Left lung (tissue), 10 donors: ENCODE measurements around the gene USB1. TPM values are rescaled to one million over a fixed set of nuclear protein-coding genes. Genes with fewer than 3 reads are reported as not detected.

Experiments
- ATAC-seq: fragments of 200-7000 bp; cut with Tn5 transposase; one replicate; pipeline ENCODE4 v1.9.1; 2020; ENCODE audit warnings: moderate library complexity
- DNase-seq, 4 donors: peaks; one replicate each; pipeline ENCODE4 v3.0.0-alpha.2; 2013 to 2020
- H3K27ac ChIP-seq, 2 donors: fragments of 200-600 bp; sonication (generic) in 1 of 2; one replicate each; pipeline versions ENCODE4 v1.5.0 to v1.8.0; 2020 to 2021
- H3K27me3 ChIP-seq, 2 donors: fragments of 200-600 bp; sonication (generic) in 1 of 2; one replicate each; pipeline versions ENCODE4 v1.5.0 to v1.8.0; 2020 to 2021
- H3K36me3 ChIP-seq, 2 donors: fragments of 200-600 bp; sonication (generic) in 1 of 2; one replicate each; pipeline versions ENCODE4 v1.5.0 to v1.8.0; 2020 to 2021
- H3K4me1 ChIP-seq, 2 donors: fragments of 200-600 bp; one replicate each; pipeline ENCODE4 v1.8.0; 2021
- H3K4me3 ChIP-seq, 2 donors: fragments of 200-600 bp; sonication (generic) in 1 of 2; one replicate each; pipeline versions ENCODE4 v1.5.0 to v1.8.0; 2020 to 2021; ENCODE audit warnings: mild to moderate bottlenecking in 1 of 2
- H3K9me3 ChIP-seq, 2 donors: fragments of 200-600 bp; sonication (generic) in 1 of 2; one replicate each; pipeline versions ENCODE4 v1.5.0 to v1.8.0; 2020 to 2021
- intact Hi-C, 2 donors: fragments of 100-400 bp; cut with DNase I; formaldehyde crosslinking; loops; one replicate each; pipeline versions ENCODE4 v1.11.2 to v1.14.2; 2022
- polyA plus RNA-seq, 6 donors: library from polyadenylated mRNA; unstranded; fragments of 120-200 nt; gene quantifications; one replicate each; pipeline ENCODE4 v1.2.1, GENCODE V29; 2013; ENCODE audit not compliant: insufficient read length in 6 of 6
- total RNA-seq, 2 donors: library from RNA; stranded (reverse); fragmentation: NEBNext Ultra II Directional; extraction: Animal tissue kit (Norgen Biotek cat#: 25700); gene quantifications; one replicate each; pipeline ENCODE4 v1.2.1, GENCODE V29; 2021
- TF ChIP-seq, protein P1 (sequence below), 2 donors: fragments of 200-600 bp; sonication (generic) in 1 of 2; IDR thresholded peaks; one replicate each; pipeline versions ENCODE4 v1.5.0 to v1.8.0; 2021; ENCODE audit warnings: antibody characterized with exemption in 2 of 2
- donor health status: DM: no; HTN: yes; CAD: no.
- donor health status: DM: no; HTN: no; CAD: no.

Gene USB1
- total and polyA plus RNA-seq, 8 donors: 21.5 to 50.9 (median 25.2) TPM

GRCh38 chr16:57997176-57997527, 4.1 kb upstream of the USB1 start:
- no peaks in the 10 kb centered on the region for H3K9me3 ChIP-seq
- ATAC-seq (no peak), DNase-seq (peak in 1 of 4 donors; percentile 79)
- peaks cover 35 to 71% of the 10 kb centered on the region in 2 donors for H3K4me1 ChIP-seq
- TF ChIP-seq, protein P1, sequence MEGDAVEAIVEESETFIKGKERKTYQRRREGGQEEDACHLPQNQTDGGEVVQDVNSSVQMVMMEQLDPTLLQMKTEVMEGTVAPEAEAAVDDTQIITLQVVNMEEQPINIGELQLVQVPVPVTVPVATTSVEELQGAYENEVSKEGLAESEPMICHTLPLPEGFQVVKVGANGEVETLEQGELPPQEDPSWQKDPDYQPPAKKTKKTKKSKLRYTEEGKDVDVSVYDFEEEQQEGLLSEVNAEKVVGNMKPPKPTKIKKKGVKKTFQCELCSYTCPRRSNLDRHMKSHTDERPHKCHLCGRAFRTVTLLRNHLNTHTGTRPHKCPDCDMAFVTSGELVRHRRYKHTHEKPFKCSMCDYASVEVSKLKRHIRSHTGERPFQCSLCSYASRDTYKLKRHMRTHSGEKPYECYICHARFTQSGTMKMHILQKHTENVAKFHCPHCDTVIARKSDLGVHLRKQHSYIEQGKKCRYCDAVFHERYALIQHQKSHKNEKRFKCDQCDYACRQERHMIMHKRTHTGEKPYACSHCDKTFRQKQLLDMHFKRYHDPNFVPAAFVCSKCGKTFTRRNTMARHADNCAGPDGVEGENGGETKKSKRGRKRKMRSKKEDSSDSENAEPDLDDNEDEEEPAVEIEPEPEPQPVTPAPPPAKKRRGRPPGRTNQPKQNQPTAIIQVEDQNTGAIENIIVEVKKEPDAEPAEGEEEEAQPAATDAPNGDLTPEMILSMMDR (IDR thresholded peaks at IDR 0.05): no peak
- H3K27me3 ChIP-seq: no peaks in the 10 kb centered on the region
- no peak overlapping the region for H3K4me3 ChIP-seq
- intact Hi-C loops: no loop called here
- peaks cover 0 to 36% of the 10 kb centered on the region in 2 donors for H3K36me3 ChIP-seq
- H3K27ac ChIP-seq: no peak overlapping the region

DNA sequence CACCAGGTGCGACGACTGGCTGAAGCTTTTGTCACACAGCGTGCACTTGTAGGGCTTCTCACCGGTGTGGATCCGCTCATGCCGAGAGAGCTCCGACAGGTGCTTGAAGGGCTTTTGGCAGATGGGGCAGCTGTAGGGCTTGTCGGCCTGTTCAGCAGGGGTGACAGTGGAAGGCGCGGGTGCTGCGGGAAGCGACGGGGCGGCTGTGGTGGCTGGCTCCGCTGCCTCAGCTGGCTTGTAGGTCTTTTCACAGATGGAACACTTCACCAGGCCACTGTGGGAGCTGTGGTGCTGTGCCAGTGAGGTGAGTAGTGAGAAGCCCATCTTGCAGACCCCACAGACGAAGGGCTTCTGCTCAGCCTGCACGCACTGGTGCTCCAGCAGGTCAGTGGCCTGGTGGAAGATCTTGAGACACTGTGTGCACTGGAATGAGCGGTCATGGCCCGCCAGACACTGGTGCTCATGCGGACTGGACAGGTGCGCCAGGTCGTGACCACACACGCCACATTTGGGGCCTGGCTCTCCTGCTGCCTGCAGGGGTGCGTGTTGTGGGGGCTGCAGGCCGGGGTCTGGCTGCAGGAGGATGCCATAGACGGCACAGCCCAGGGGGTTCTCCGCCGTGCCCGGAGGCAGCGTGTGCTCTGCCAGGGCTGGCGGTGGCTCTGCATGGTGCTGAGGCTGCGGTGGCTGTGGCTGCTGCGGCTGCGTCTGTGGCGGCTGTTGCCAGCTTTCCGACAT, 3.5 kb upstream of the USB1 start:
- Histone ChIP-seq H3K36me3 (peaks cover 0 to 40% of the 10 kb centered on the region in 2 donors), H3K4me3 (no peak overlapping the region), H3K27me3 (no peaks in the 10 kb centered on the region), H3K27ac (peak overlapping the region in 1 of 2 donors; percentile 97), H3K9me3 (no peaks in the 10 kb centered on the region), H3K4me1 (peaks cover 35 to 76% of the 10 kb centered on the region in 2 donors)
- ATAC-seq (no peak), DNase-seq (peak in 1 of 4 donors; percentile 68)
- intact Hi-C loops: no loop called here
- TF ChIP-seq, protein P1 (IDR thresholded peaks at IDR 0.05): no peak

DNA sequence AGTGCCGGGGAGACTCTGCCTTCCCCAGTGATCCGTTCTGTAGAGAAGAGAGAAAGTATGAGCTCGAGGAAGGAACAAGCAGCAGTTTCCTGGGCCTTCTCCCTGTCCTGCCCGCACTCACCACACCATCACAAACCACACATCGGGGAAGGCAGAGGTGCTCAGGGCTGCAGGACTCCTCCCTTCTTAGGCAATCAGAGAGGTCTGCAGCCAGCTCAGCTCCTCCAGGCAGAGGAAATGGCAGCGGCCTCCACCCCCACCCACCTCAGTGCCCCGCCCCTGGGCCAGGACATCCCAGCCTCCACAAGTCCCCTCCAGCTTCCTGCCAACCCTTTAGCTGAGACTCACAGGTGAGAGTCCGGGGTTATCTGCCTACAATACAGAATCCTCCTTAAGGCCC, 2.7 kb upstream of the USB1 start:
- H3K36me3 ChIP-seq: peaks cover 0 to 48% of the 10 kb centered on the region in 2 donors
- ATAC-seq (peak; percentile 50), DNase-seq (peak in 2 of 4 donors; percentile 85 to 92)
- intact Hi-C loops: no loop called here
- TF ChIP-seq, protein P1 (IDR thresholded peaks at IDR 0.05): no peak
- peaks cover 30 to 72% of the 10 kb centered on the region in 2 donors for H3K4me1 ChIP-seq
- no peaks in the 10 kb centered on the region for H3K9me3 ChIP-seq
- H3K27me3 ChIP-seq: no peaks in the 10 kb centered on the region
- peak overlapping the region in 1 of 2 donors; percentile 77 for H3K4me3 ChIP-seq
- peak overlapping the region in 1 of 2 donors; percentile 97 for H3K27ac ChIP-seq

- TF ChIP-seq, protein P1 (IDR thresholded peaks at IDR 0.05): no peak
- H3K27me3 ChIP-seq: no peaks in the 10 kb centered on the region
- DNase-seq (no peak), ATAC-seq (no peak)
- peaks cover 27 to 68% of the 10 kb centered on the region in 2 donors for H3K4me1 ChIP-seq
- peak overlapping the region in 1 of 2 donors; percentile 97 for H3K27ac ChIP-seq
- intact Hi-C loops: no loop called here
- H3K36me3 ChIP-seq: peaks cover 0 to 46% of the 10 kb centered on the region in 2 donors
- peak overlapping the region in 1 of 2 donors; percentile 77 for H3K4me3 ChIP-seq
- H3K9me3 ChIP-seq: no peaks in the 10 kb centered on the region
Measured at GRCh38 chr16:57998992-57999365, 2.2 kb upstream of the USB1 start.

- peak overlapping the region; percentile 90 to 97 for H3K27ac ChIP-seq
- intact Hi-C loops: no loop called here
- peaks cover 24 to 63% of the 10 kb centered on the region in 2 donors for H3K4me1 ChIP-seq
- TF ChIP-seq, protein P1 (IDR thresholded peaks at IDR 0.05): no peak
- DNase-seq: no peak
- H3K36me3 ChIP-seq: peaks cover 0 to 44% of the 10 kb centered on the region in 2 donors
- peak overlapping the region; percentile 60 to 77 for H3K4me3 ChIP-seq
- no peak for ATAC-seq
- no peaks in the 10 kb centered on the region for H3K27me3 ChIP-seq
- H3K9me3 ChIP-seq: no peaks in the 10 kb centered on the region
Measured at GRCh38 chr16:57999366-57999970, 1.7 kb upstream of the USB1 start.
